Esophagus squamous epithelium (tissue), 5 donors: Measurements from ENCODE around the gene CISD3. TPM values are rescaled to one million over a fixed set of nuclear protein-coding genes. Genes with fewer than 3 reads are reported as not detected.

Experiments
- DNase-seq: peaks from one replicate; lab custom pipeline; 2025; lab: John Stamatoyannopoulos, UW
- H3K27ac ChIP-seq, 4 donors: fragments of 200-600 bp; sonication (generic); one replicate each; pipeline ENCODE4 v1.5.1; 2016 to 2019; ENCODE audit warnings: mild to moderate bottlenecking in 1 of 4
- H3K27me3 ChIP-seq, 4 donors: fragments of 200-600 bp; sonication (generic); 1 replicate in 3 of 4; 2 replicates in 1 of 4; pipeline versions ENCODE4 v1.5.1 to v1.6.0; 2017 to 2021; ENCODE audit warnings: antibody characterized with exemption in 1 of 4
- H3K36me3 ChIP-seq, 3 donors: fragments of 200-600 bp; sonication (generic); one replicate each; pipeline ENCODE4 v1.5.1; 2016 to 2019
- H3K4me1 ChIP-seq, 3 donors: fragments of 200-600 bp; sonication (generic); one replicate each; pipeline ENCODE4 v1.5.1; 2017 to 2019
- H3K4me3 ChIP-seq, 4 donors: fragments of 200-600 bp; sonication (generic); 1 replicate in 3 of 4; 2 replicates in 1 of 4; pipeline ENCODE4 v1.5.1; 2016 to 2019; ENCODE audit warnings: mild to moderate bottlenecking in 2 of 4, moderate library complexity in 1 of 4
- H3K9me3 ChIP-seq, 3 donors: fragments of 200-600 bp; sonication (generic); one replicate each; pipeline ENCODE4 v1.5.1; 2016 to 2019
- CTCF ChIP-seq, 6 experiments: fragments of 450-650 bp in 4 of 6; fragments of 200-600 bp in 2 of 6; sonication (generic) in 2 of 6; IDR thresholded peaks; one replicate each; pipeline ENCODE4 v1.5.1; 2016 to 2019; ENCODE audit warnings: antibody characterized with exemption in 6 of 6, mild to moderate bottlenecking in 4 of 6, moderate library complexity in 4 of 6
- POLR2A ChIP-seq, 4 donors: fragments of 450-650 bp; IDR thresholded peaks; one replicate each; pipeline ENCODE4 v1.6.1; 2017; ENCODE audit warnings: antibody characterized with exemption in 4 of 4, mild to moderate bottlenecking in 4 of 4, moderate library complexity in 3 of 4
- WGBS, 2 donors: methylation state at CpG; one replicate each; pipeline ENCODE4 v1.1.5; 2018; 5-methylcytosine and 5-hydroxymethylcytosine counted together
- intact Hi-C: fragments of 100-400 bp; cut with DNase I; formaldehyde crosslinking; loops from one replicate; pipeline ENCODE4 v1.15.0; 2022
- total RNA-seq, 4 donors: library from RNA; depleted of rRNA; stranded (reverse); fragments of >200 nt; gene quantifications; one replicate each; pipeline ENCODE4 v1.1.0, GENCODE V29; 2016
- donor health status: DM: yes; HTN: yes; CAD: no.

Gene CISD3
- total RNA-seq, 4 donors from 2014 or later = 4.9 to 8.3 (median 7.8) TPM

DNA sequence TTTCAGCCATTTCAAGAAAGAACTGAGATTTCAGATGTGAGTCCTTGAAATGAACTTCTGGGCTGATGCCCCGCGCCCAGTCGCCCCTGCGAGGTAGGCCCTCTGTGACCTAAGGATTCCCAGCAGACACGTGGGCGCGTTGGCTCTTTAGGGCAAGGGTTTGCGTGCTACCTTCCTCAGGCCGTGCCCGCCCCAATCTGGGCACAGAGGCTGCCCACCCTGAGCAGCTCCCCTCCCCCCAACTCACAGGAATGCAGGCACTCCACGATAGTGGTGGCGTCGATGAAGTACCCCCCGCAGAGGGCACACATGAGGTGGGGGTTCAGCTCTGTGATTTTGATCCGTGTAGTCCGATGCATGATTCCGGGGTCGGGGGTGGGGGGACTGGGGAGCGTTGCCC is 9.9 kb downstream of the CISD3 start:
- TF ChIP-seq CTCF (IDR thresholded peaks at IDR 0.05) (no peak), POLR2A (IDR thresholded peaks at IDR 0.05) (no peak)
- no peak overlapping the region for H3K4me3 ChIP-seq
- H3K36me3 ChIP-seq = peaks cover 0 to 53% (median 12%) of the 10 kb centered on the region in 3 donors
- H3K9me3 ChIP-seq = no peaks in the 10 kb centered on the region
- H3K27me3 ChIP-seq = no peaks in the 10 kb centered on the region
- peaks cover 17 to 45% (median 24%) of the 10 kb centered on the region in 3 donors for H3K4me1 ChIP-seq
- H3K27ac ChIP-seq = no peak overlapping the region
- no peak for DNase-seq
- 90% methylated on average over 2 of the region's 19 CpGs; no CpG with 5 or more reads in 1 of the 2 donors for WGBS, 2 donors
- intact Hi-C loops = no loop called here

DNA sequence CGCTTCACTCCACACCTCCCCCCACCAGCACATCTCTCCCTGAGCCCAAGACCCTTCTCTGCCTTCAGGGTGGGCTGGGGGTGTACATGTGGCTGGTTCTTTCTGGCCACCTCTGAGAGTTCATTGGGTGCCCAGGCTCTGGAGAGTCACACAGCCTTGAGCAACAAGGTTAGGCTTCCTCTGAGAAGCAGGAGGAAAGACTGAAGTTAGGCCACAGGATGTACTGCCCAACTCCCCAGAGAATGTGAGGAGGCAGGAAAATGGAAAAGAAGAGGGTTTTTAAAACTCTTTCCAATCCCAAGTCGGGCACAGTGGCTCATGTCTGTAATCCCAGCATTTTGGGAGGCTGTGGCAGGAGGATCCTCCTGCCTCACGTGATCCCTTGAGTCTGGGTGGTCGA is 10.7 kb downstream of the CISD3 start:
- Histone ChIP-seq H3K36me3 (peaks cover 0 to 45% (median 12%) of the 10 kb centered on the region in 3 donors), H3K4me3 (no peak overlapping the region), H3K4me1 (peaks cover 14 to 45% (median 26%) of the 10 kb centered on the region in 3 donors), H3K27me3 (no peaks in the 10 kb centered on the region), H3K27ac (peak overlapping the region in 3 of 4 donors; percentile 21 to 82 (median 77)), H3K9me3 (no peaks in the 10 kb centered on the region)
- intact Hi-C loops = no loop called here
- no peak for DNase-seq
- TF ChIP-seq POLR2A (IDR thresholded peaks at IDR 0.05) (no peak), CTCF (IDR thresholded peaks at IDR 0.05) (no peak)
- WGBS, 2 donors = 73 to 92% methylated on average over 4 of the region's 4 CpGs

DNA sequence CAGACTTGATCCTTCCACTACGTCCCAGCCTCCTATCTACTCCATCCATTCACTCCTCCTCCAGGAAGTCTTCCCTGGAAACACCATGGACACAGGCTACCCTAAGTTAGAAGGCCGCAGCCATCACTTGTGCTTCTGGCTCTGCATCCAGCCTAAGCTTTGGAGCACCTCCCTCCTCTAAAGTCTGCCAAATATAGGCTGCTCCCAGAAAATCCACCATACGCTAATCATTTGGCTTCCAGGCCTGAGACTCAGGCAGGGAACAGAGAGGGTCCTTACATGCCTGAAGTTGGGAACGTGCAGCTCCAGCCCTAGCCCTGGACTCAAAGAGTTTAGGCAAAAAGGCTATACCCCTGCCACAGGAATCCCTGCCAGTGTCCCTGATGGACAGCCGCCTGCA is 11.3 kb downstream of the CISD3 start:
- H3K4me3 ChIP-seq = no peak overlapping the region
- intact Hi-C loops = no loop called here
- WGBS, 2 donors = 61 to 62% methylated on average over 3 of the region's 5 CpGs
- H3K4me1 ChIP-seq = peaks cover 15 to 52% (median 33%) of the 10 kb centered on the region in 3 donors
- no peaks in the 10 kb centered on the region for H3K27me3 ChIP-seq
- H3K27ac ChIP-seq = peak overlapping the region; percentile 35 to 82 (median 78)
- H3K36me3 ChIP-seq = peaks cover 0 to 38% (median 12%) of the 10 kb centered on the region in 3 donors
- H3K9me3 ChIP-seq = no peaks in the 10 kb centered on the region
- no peak for TF ChIP-seq POLR2A (IDR thresholded peaks at IDR 0.05)
- no peak for TF ChIP-seq CTCF (IDR thresholded peaks at IDR 0.05)
- DNase-seq = no peak

- TF ChIP-seq CTCF (IDR thresholded peaks at IDR 0.05) = no peak
- TF ChIP-seq POLR2A (IDR thresholded peaks at IDR 0.05) = no peak
- 0 to 10% methylated on average over 2 to 3 of the region's 7 CpGs for WGBS, 2 donors
- no peaks in the 10 kb centered on the region for H3K27me3 ChIP-seq
- H3K27ac ChIP-seq = peak overlapping the region; percentile 35 to 82 (median 78)
- no peak for DNase-seq
- H3K4me1 ChIP-seq = peaks cover 20 to 57% (median 38%) of the 10 kb centered on the region in 3 donors
- peaks cover 0 to 33% (median 12%) of the 10 kb centered on the region in 3 donors for H3K36me3 ChIP-seq
- peak overlapping the region in 1 of 4 donors; percentile 2 for H3K4me3 ChIP-seq
- intact Hi-C loops = no loop called here
- H3K9me3 ChIP-seq = no peaks in the 10 kb centered on the region
Observed at GRCh38 chr17:38741921-38742410, 11.8 kb downstream of the CISD3 start.

DNA sequence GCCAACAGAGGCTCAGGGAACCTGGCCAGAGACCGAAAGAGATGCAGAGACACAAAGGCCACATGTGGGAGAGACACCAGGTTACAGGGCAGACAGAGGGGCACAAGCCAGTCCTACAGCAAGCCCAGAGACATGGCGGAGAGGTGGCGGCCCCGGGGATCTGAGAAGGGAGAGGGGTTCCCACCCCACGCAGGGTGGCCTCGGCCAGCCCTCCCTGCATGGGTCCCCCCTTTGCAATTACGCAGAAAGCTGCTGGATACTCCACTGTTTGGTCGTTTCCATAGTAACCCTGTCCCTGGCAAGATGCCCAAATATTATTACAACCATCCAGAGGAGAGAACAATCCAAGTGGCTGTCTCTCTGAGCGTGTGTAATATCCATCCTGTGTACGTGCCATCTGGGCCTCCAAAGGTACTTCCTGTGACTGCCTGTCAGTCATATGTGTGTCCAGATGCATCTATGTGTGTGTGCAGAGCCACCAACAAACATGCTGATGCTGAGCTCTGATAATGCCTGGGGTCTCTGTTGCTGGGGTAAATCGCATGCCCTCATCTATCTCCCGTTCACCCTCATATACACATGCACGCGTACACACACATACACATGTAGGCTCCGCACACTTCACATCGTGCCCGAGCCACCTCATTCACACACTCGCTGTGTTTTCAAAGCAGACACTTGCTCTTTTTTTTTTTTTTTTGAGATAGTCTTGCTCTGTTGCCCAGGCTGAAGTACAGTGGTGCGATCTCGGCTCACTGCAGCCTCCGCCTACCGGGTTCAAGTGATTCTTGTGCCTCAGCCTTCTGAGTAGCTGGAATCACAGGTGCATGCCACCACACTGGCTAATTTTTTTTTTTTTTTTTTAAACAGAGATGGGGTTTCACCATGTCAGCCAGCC is 12.5 kb downstream of the CISD3 start:
- Histone ChIP-seq H3K4me1 (peaks cover 20 to 64% (median 40%) of the 10 kb centered on the region in 3 donors), H3K9me3 (no peaks in the 10 kb centered on the region), H3K36me3 (peaks cover 0 to 26% (median 12%) of the 10 kb centered on the region in 3 donors), H3K4me3 (peak overlapping the region in 1 of 4 donors; percentile 2), H3K27me3 (peaks cover 0 to 6% (median 0%) of the 10 kb centered on the region in 4 donors), H3K27ac (peak overlapping the region; percentile 35 to 82 (median 78))
- no peak for DNase-seq
- TF ChIP-seq POLR2A (IDR thresholded peaks at IDR 0.05) = no peak
- 43 to 55% methylated on average over 17 to 19 of the region's 22 CpGs for WGBS, 2 donors
- intact Hi-C loops = no loop called here
